HT-29 (cell line): ENCODE measurements around the gene RGS3. TPM values are rescaled to one million over a fixed set of nuclear protein-coding genes. Genes with fewer than 3 reads are reported as not detected.
"Not testable (repeated sequence)": the region's sequence is repeated elsewhere in the genome, so short reads cannot be mapped to it uniquely, and the experiment has no call there.

Experiments used
- DNase-seq: peaks from one replicate; pipeline ENCODE4 v3.0.0-alpha.2; 2015; ENCODE audit warnings: low spot score
- total RNA-seq: library from RNA; depleted of rRNA; stranded (reverse); fragments of >200 nt; shearing (Covaris generic); gene quantifications from 2 replicates; pipeline ENCODE4 v1.2.3, GENCODE V29; 2014

The RGS3 gene
- total RNA-seq, 1 experiment from 2014 or later = 76.8 TPM

DNA sequence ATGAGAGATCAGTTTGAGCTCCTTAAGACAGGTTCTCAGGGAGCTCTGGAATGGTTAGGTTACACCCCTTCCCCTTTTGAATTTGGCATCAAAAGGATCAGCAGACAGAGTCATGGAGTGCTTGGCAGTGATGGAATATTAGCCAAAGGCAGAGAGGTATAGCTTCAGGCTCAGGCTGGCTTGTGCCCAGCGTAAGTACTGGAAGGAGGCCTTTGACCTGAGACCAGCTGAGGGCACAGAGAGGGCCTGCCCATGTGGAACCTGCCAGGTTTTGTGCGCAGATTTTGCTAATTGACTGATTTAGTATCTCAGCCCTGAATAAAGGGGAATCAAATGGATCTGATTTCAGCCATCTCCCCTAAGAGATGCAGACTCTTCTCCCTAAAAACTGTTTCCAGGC is 81.5 kb downstream of the RGS3 start:
- no peak for DNase-seq

DNA sequence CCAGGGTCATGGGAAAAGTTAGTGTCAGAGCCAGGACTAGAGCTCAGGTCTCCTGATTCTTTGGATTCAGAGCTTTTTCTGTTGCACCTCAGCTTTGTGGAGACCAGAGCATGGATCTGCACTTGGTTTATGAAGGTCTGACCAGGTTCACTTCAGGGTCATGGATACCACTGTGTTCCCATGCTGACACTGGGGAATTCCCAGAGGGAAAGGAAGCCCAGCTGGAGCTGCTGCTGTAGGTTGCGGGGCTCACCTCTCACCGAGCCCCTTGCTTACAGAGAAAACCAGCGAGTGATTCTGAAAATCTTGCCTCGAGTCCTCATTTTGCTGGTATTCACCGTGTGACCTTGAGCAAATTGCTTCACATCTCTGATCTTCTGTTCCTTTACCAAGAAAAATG is 83.0 kb downstream of the RGS3 start:
- DNase-seq = no peak

DNA sequence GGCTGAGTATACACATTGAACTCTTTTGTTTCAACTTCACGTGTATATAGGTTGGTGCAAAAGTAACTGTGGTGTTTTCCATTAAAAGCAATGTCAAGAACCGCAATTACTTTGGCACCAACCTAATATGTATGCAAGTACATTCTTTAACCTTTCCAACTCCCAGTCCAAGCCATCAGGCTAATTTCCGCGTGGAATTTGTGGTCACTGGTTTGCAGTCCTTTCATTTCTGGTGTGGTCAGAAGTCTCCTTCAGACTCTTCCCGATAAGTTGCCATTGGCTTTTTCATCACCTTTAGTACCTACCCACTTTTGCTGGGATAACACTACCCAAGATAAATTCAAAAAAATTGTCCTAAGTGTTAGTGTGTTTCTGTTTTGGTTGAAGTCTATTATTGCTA is 84.0 kb downstream of the RGS3 start:
- DNase-seq = no peak

DNA sequence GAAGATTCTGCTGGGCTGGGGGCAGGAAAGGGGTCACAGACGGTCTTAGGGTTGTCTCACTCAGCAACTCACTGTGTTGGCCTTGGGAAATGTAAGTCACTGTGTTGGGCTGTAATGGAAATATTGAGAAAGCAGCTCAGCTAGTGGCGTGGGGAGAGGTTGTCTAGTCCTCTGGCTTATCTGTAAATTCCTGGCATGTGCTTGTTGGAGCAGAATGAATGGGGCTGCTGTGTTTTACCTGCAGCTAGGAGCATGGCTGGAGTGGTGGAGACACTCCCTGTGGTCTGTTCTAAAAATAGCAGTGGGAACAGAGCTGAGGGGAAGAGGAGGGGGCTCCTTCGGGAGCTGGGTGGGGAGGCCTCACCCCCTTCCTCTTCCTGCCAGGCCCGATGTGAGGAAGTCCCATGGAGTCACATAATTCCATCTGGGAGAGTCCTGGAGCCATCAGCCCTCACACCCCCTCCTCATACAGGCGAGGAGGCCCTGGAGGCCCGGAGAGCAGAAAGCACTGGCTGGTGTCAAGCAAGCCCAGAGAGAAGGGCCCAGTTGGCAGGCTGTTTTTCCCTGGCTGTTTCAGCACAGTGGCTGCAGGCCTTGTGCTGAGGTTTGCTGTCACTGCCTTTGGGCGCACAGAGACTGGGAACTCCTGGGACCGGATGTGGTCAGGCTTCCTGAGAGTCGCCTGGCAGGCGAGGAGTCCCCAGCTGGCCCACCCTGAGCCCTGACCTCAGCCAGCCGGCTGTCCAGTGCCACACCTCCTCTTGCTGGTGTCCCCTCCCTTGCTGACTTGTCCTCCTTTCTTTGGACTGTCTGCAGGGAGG is 84.9 kb downstream of the RGS3 start:
- DNase-seq = peak; percentile 47

DNA sequence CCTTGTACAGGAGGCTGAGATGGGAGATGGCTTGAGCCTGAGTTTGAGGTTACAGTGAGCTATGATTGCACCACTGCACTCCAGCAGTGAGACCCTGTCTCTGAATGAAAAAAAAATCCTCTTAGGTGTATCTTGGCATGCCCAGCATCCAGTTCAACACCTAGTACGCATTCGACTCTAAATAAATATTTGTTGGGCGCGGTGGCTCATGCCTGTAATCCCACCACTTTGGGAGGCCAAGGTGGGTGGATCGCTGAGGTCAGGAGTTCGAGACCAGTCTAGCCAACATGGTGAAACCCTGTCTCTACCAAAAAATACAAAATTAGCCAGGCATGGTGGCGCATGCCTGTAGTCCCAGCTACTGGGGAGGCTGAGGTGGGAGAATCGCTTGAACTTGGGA is 86.4 kb downstream of the RGS3 start:
- DNase-seq = not testable (repeated sequence)

DNA sequence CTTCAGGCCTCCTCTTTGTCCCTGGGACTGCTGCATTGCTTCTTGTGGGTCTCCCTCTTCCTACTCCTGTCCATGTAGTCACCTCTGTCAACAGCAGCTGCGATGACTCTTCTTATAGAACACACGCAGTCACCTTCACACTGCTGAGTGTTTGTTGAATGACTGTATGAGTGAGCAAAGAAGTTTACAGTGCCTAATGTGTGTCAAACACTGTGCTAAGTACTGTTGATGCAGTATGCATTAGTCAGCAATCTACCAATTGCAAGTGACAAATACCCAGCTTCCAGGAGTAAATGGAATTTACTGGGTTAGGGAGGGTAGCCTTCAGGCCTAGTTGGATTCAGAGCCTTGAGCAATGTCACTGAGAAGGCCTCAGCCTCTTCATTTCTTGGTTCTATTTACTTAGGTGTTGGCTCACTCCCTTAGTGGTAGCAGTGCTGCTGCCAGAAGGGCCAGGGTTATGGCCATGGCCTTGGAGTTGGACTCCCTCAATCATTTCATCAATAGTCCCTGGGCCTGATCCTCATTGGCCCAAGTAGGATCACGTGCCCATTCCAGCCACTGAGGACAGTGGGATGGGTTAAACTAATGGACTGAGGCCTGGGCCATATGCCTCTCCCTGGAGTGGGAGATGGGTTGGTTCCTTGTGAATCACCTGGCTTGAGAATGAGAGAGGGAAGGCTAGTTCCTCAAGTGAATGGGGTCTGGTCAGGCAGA is 93.5 kb downstream of the RGS3 start:
- no peak for DNase-seq

DNA sequence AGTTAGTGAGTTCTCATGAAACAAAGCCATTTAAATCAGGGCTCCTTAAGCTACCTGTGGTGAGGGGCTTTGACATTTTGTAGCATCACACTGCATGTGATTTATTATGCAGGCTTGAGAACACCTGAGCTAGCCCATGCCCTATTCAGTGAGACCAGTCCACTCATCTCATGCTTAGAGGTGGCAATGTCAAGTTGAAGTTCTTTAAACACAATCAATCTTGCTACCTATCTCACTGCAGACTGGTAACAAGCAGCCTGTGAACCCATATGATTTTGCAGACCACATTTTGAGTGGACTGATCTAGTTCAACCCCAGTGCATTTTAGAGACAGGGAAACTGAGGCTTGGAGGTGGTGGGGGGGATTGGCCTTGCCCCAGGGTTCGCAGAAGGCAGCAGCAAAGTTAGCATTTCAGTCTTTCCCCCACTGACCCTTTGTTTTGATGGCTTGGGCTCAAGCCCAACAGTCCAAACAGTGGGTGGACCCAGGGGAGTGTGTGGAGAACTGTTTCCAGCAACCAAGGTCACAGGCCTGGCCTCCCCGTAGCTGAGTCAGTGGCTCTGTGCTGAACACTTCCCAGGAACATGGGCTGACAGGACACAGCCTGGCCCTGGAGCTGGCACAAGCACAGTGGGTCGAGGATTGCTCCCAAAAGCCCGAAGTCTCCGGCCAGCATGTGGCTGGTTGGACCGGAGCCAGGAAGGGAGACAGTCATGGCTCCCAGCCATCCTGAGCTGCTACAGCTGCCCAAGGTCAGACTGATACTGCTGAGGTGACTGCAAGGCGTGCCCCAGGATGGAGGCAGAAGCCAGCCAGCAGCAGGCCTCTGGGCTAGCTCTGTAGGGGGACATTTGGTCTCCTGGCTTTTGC is 95.3 kb downstream of the RGS3 start:
- DNase-seq = no peak

DNA sequence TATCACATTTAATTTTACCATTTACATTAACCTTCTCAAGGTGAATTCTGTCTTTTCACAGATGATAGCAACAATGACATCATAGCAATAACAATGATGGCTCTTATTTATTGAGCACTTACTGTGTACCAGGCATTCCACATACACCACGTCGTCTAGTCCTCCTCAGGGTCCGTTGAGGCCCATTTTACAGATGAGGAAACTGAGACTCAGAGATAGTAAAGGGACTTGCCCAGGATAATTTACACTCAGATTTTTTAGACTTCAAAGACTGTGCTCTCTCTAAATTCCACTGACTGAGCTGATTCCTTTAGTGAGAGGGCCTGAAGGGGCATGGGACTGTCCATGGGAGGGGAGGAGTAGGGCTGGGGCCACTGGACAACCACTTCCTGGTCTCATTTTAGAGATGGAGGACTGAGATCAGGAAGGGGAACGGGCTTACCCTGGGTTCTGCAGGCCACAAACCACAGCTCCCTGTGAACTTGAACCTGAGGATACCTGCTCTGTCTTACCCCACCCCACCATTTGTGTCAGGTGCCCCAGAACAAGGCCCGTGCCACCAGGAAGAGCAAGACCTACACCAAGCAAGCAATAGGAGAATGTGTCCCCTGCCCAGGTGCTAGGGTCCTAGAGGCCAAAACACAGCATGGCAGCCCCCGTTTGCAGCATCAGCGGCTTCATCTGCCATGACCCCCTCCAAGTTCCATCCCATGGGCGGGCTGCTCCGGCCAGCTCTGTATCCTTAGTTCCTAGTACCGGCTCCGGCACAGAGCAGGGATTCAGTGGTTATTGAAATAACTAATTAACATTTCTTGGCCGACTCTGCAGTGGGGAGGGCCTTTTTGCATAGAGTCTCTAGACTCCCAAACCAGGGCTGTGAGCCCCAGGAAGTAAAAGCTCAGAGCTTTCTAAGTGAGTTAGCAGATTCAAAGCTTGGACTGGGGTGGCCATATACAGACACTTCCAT is 96.6 kb downstream of the RGS3 start:
- no peak for DNase-seq

DNA sequence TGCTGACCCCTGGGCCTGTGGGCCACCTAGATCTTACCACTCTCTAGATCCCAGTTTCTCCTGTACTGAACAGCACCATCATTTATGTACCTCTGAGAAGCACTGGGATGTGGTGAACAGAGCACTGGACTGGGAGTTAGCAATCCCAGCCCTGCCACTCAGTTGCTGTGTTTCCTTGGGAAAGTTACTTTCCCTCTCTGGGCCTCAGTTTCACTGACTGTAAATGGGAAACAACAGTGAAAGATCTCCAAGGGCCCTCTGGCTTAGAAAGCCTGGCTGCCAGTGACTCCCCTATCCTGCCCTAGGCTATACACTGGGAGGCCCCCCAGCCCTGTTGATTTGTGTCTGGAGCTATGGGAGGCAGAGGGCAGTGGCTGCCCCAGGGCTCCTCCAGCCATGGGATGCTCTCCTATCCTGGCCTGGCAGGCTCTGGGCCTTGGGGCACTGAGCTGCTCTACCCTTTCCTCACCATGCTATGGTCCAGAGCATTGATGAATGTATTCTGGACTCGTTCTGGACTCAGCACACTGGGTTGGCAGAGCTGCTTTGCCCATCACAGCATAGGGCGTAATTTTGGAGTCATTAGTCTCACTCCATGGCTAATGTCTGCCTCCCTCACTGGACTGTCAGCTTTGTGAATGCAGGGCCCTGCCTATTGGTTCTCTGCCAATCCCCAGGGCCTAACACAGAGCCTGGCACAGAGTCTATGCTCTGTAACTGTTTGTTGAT is 99.3 kb downstream of the RGS3 start:
- no peak for DNase-seq

DNA sequence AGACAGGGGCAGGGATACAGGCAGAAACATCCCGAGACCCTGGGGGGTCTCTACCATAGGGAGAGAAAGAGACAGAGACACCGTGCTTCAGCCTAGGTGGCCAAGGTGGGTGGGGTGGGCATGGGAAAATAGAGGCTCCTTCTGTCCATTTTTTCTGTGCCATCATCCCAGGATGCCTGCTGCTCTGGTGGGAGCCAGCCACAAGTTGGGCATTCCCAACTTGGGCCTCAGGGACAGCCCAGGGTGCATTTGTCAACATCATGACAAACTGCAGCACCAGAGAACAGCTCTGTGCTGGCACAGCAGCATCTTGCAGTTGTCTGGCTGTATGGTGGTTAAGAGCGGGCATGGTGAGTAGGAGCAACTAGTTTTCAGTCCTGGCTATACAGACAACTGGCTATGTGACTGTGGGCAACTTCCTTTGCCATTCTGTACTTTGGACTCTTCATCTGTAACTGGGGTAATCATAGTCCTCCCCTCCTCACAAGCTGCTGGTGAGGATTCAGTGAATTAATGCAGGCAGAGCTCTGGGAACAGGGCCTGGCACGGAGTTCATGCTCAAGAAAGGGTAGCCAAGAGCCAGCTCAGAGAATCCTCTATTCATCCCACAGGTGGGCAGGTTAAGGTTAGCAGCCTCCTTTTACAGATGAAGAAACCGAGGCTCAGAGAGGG is 100.4 kb downstream of the RGS3 start:
- peak; percentile 38 for DNase-seq

DNA sequence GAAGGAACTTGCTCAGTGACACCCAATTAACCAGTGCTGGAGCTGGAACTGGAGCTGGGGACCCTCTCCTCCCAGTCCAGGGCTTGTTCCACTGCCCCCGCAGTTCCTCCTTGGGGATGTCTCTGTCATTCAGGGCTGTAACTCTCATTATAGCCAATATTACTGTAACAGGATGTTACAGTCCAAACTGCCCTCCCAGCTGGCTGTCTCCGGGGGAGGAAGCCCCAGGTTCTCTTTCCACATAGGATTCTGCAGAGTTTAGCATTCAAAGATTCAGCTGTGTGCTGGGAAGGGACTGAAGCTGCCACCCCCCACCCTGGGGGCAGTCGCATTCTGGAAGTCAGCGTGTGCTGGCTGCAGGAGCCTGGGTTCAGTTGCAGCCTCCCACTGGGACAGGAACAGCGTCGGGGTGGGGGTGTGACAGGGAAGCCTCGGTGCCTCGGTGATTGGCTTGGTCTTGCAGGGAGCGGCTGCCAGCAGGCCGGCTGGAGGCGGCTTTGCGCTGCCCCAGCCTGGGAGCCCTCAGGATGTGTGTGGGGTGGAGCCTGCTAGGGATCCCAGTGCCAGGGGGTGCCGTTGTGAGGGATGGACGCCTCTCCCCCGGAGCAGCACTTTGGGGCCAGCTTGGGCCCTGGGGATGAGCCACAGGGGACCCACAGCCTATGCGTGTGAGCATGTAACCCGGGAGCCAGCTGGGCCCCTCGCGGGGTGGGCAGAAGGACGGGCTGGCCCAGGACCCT is 101.1 kb downstream of the RGS3 start:
- peak; percentile 74 for DNase-seq

DNA sequence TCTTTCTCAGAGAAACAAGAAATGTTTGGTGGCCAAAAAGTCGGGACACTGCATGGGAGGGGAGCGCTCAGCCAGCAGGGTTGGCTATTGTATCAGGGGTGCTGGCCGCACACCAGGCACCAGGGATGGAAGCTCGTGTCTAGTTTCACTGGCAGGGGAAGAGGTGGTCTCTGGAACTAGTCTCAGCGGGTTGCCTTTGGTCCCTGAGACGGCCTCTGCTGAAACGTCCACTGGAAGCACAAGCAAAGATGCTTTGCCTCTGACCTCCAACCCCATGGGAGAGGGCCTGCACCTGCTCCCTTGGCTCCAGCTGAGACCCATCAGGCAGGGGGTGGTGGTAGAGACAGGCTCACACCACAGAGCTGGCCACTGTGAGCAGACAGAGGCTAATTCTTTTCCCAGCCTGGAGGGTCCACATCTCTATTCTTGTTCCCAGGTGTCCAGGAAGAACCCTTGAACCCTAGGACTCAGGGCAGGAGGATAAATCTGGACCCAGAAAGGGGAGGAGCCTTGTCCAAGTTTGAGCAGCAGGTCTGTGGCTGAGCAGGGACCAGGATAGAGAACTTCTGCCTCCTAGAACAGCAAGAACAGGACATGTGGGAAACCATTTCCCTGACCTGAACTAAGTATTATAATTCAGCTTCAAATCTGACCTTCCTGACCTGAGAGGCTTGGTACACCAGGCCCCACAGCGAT is 102.6 kb downstream of the RGS3 start:
- no peak for DNase-seq

DNA sequence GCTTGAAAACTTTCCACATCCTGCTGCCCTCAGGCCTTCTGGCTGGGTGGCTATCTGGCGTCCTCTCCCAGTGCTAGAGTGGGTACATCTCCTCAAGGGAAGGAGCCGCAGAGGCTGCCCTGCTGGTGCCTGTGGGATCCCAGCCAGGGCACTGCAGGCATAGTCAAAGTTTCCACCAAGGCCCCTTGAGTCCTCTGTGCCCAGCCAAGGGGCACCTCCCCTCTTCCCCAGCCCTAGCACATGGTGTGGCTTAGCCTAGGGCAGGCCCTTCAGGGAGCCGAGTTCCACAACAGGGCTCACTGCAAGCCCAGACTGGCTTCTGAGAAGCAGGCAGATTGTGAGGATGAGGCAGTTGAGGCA is 103.2 kb downstream of the RGS3 start:
- no peak for DNase-seq

DNA sequence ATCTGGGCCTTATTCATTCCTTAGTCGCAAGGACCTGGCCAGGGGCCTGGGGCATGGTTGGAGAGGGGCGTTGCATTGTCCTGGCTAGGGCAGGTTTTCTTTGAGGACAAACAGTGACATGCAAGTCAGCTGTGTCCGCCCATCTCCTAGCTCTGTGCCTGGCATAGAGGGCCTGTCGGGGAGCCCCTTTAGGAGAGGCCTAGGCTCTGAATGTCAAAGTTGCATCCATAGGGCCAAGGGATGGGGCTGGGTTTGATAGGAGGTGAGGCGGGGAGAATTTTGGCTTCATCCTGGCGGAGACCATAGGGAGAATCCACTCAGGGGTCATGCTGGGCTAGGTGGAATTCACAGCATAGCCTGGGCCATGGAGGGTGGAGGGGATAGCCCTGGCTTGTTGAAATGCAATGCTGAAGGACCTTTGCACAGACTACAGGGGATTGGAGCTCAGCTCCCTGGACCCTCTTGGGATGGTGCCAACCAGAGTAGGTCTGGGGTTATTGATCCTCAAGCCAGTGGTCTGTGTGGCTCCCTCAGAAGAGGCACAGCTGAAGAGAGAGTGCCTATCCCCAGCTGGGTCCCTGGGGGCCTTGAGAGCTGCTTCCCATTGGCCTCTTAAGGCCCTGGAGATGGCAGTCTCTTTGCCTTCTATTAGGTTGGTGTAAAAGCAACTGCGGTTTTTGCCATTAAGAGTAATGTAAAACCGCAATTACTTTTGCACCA is 104.0 kb downstream of the RGS3 start:
- DNase-seq = no peak

DNA sequence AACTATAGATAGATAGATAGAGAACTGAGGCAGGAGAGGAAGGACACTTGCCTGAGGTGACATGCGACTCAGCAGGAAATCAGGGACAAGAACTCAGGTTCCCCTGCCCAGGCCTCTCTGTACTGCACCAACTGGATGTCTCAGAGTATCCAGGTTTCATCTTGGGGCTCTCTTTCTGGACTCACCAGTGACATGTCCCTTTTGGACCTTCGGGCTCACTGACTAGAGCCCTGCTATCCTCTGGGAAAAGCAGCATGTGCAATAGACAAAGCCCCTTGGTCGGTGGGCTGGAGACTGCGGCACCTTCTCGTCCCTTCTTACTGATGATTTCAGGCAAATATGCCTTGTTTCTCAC is 104.5 kb downstream of the RGS3 start:
- no peak for DNase-seq

DNA sequence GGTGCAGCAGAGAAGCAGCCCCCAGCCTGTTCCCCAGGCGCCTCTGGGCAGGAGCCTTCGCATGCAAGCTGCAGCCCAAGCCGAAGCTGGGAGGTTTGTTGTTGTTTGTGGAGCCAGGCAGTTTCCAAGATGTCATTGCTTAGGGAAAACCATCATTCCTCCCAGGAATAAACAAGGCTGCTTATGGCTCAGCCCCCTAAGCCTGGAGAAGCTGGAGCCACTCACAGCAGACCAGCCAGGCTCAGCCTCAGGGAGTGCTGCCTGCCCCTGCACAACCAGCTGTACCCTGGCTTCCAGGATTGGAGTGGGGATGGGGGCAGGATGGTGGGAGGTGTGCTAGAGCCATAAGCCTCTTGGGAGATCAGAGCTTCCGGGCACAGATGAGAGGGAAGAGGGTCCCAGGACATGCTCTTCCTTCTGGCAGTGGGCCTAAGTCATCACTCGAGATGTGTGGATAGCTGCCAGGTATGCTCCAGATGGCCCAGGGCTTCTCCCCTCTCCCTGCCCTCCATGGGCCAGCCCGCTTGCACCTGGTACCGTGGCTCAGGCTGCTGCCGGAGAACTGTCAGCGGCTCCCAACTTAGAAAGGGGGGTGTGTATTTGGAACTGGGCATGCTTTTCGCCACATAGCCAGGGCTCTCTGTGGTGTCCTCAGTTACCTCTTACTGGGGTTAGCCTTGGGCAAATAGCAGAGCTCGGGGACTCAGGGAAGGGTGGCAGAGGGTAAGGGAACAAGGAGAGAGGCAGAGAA is 105.2 kb downstream of the RGS3 start:
- no peak for DNase-seq

DNA sequence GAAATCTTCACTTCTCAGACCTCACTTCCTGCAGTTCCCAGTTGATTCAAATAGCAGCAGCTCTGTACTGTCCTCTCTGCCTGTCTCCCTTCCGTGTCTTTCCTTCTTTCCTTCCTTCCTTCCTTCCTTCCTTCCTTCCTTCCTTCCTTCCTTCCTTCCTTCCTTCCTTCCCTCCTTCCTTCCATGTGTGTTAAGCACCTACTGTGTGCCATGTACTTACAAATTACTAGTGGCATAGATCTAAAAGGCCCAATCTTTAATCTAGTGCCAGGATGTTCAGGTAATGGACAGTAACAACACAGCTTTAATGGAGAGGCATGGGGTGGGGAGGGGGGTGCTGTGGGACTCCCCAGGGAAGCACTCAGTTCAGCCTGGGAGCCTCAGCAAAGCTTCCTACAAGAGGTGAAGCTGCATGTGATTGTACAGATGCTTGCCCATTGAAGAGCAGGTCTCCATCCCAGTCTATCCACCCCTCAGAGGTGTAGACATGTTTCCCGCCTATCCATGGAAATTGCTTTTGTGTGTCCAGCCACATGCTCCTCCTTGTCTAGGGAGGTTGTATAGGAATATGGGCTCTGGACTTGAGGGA is 106.0 kb downstream of the RGS3 start:
- DNase-seq = no peak
